GM19240 (cell line): ENCODE data around the gene C3orf38.
"Not testable (repeated sequence)": the region's sequence is repeated elsewhere in the genome, so short reads cannot be mapped to it uniquely, and the experiment has no call there.

ENCODE experiments used
- DNase-seq: peaks from one replicate; pipeline ENCODE4 v3.0.0; 2011; ENCODE audit warnings: low spot score; ENCODE audit not compliant: insufficient read length

Gene C3orf38

GRCh38 chr3:88152841-88153240 lies 3.1 kb downstream of the C3orf38 start:
- no peak for DNase-seq

GRCh38 chr3:88166419-88166971 lies 16.7 kb downstream of the C3orf38 start:
- DNase-seq, result no peak

GRCh38 chr3:88167173-88167572 lies 17.4 kb downstream of the C3orf38 start:
- no peak for DNase-seq

- DNase-seq, result no peak
These were observed 17.9 kb downstream of the C3orf38 start for GRCh38 chr3:88167704-88168103.

- DNase-seq, result no peak
These were observed 18.4 kb downstream of the C3orf38 start for GRCh38 chr3:88168171-88168570.

GRCh38 chr3:88180398-88180999 lies 30.7 kb downstream of the C3orf38 start:
- DNase-seq, result peak; percentile 7

- not testable (repeated sequence) for DNase-seq
These were observed 32.6 kb downstream of the C3orf38 start for GRCh38 chr3:88182165-88182918.

- DNase-seq, result no peak
These were observed 38.7 kb downstream of the C3orf38 start for GRCh38 chr3:88188436-88188835.

GRCh38 chr3:88189361-88189810 lies 39.6 kb downstream of the C3orf38 start:
- no peak for DNase-seq

GRCh38 chr3:88191872-88192409 lies 42.2 kb downstream of the C3orf38 start:
- DNase-seq, result no peak

GRCh38 chr3:88192631-88193030 lies 42.9 kb downstream of the C3orf38 start:
- DNase-seq, result no peak

GRCh38 chr3:88195951-88196434 lies 46.2 kb downstream of the C3orf38 start:
- no peak for DNase-seq

GRCh38 chr3:88198121-88198520 lies 48.4 kb downstream of the C3orf38 start:
- DNase-seq, result no peak

- peak; percentile 16 for DNase-seq
These were observed 53.9 kb downstream of the C3orf38 start for GRCh38 chr3:88203642-88204055.
